GM12878 (cell line): ENCODE results near the gene ALOXE3. TPM values are rescaled to one million over a fixed set of nuclear protein-coding genes. Genes with fewer than 3 reads are reported as not detected.

ENCODE experiments used
- ATAC-seq: fragments of 200-7000 bp; cut with Tn5 transposase; 3 replicates; pipeline ENCODE4 v1.9.1; 2020; ENCODE audit warnings: mild to moderate bottlenecking, moderate library complexity
- BruUV-seq: library from RNA; stranded (reverse); fragments of 400-500 nt; replicated peaks from 2 replicates; lab custom pipeline; 2021; lab: Mats Ljungman, UMichigan
- CTCF ChIA-PET: fragments of 300-600 bp; sonication (Branson Sonifier 250); formaldehyde crosslinking; extraction: SDS; loops from one replicate; lab custom pipeline; 2021; ENCODE audit warnings: inconsistent platforms; lab: Yijun Ruan, JAX
- POLR2A ChIA-PET: fragments of 350-600 bp; formaldehyde crosslinking; extraction: SDS; loops from one replicate; lab custom pipeline; 2021; ENCODE audit warnings: inconsistent platforms; lab: Charles Lee
- RAD21 ChIA-PET: fragments of 300-600 bp; sonication (Branson Sonifier 250); formaldehyde crosslinking; loops from one replicate; lab custom pipeline; 2023; ENCODE audit warnings: antibody characterized with exemption; ENCODE audit not compliant: unreplicated experiment; lab: Charles Lee
- SMC1A ChIA-PET: fragments of 300-600 bp; sonication (Branson Sonifier 250); formaldehyde crosslinking; loops from one replicate; lab custom pipeline; 2023; ENCODE audit not compliant: unreplicated experiment, uncharacterized antibody; lab: Charles Lee
- DNase-seq: peaks from one replicate; pipeline ENCODE4 v3.0.0-alpha.2; 2011; ENCODE audit warnings: low read depth, low spot score
- FAIRE-seq: peaks from 3 replicates; lab custom pipeline; 2011; peaks lifted over from hg19 to GRCh38; lab: Jason Lieb, UNC
- H2AFZ ChIP-seq: 2 replicates; pipeline ENCODE4 v1.6.0; 2011; ENCODE audit warnings: low read depth, low read length, control low read depth; ENCODE audit not compliant: control insufficient read depth
- H3K27ac ChIP-seq: 2 replicates; pipeline ENCODE4 v1.5.1; 2011; ENCODE audit warnings: control low read depth; ENCODE audit not compliant: control insufficient read depth, insufficient read depth
- H3K27me3 ChIP-seq, 2 experiments: replicated peaks in 1 of 2; 2 replicates each; pipeline versions ENCODE4 v1.6.0 to v1.6.1; 2011; ENCODE audit warnings: low read length in 1 of 2; ENCODE audit not compliant: control insufficient read depth in 2 of 2, insufficient read depth in 2 of 2
- H3K36me3 ChIP-seq, 2 experiments: 2 replicates each; pipeline ENCODE4 v1.5.1; 2011; ENCODE audit warnings: low read length in 1 of 2; ENCODE audit not compliant: control insufficient read depth in 2 of 2, insufficient read depth in 2 of 2
- H3K4me1 ChIP-seq: 2 replicates; pipeline ENCODE4 v1.6.1; 2011; ENCODE audit warnings: mild to moderate bottlenecking, low read length, moderate library complexity, mixed read lengths; ENCODE audit not compliant: control insufficient read depth, insufficient read depth
- H3K4me2 ChIP-seq: 2 replicates; pipeline ENCODE4 v1.6.0; 2011; ENCODE audit warnings: control low read depth; ENCODE audit not compliant: control insufficient read depth, insufficient read depth
- H3K4me3 ChIP-seq: fragments of 200-600 bp; sonication (generic); 2 replicates; pipeline ENCODE4 v1.5.1; 2016
- H3K79me2 ChIP-seq: 2 replicates; pipeline ENCODE4 v1.6.0; 2011; ENCODE audit warnings: low read length; ENCODE audit not compliant: control insufficient read depth, insufficient read depth
- H3K9ac ChIP-seq: 2 replicates; pipeline ENCODE4 v1.8.0; 2011; ENCODE audit warnings: low read length, control low read depth, mixed read lengths; ENCODE audit not compliant: control insufficient read depth, insufficient read depth
- H3K9me3 ChIP-seq: replicated peaks from 3 replicates; pipeline ENCODE4 v1.5.1; 2011; ENCODE audit warnings: mild to moderate bottlenecking, low read length; ENCODE audit not compliant: control insufficient read depth, insufficient read depth
- H4K20me1 ChIP-seq: 2 replicates; pipeline ENCODE4 v1.6.0; 2011; ENCODE audit not compliant: control insufficient read depth, insufficient read depth
- ETV6 ChIP-seq, 2 experiments: fragments of 450-650 bp in 1 of 2; IDR thresholded peaks in 1 of 2; conservative IDR thresholded peaks in 1 of 2; 2 replicates each; pipeline ENCODE4 v1.6.1; 2014; ENCODE audit warnings: antibody characterized with exemption in 1 of 2, borderline replicate concordance in 1 of 2, low read depth in 1 of 2, mild to moderate bottlenecking in 1 of 2, moderate library complexity in 1 of 2
- IKZF2 ChIP-seq, 2 experiments: fragments of 450-650 bp; IDR thresholded peaks; 2 replicates each; pipeline ENCODE4 v1.6.1; 2017; ENCODE audit warnings: mild to moderate bottlenecking in 2 of 2, moderate library complexity in 2 of 2
- JUNB ChIP-seq: IDR thresholded peaks from 2 replicates; pipeline ENCODE4 v1.6.1; 2016; ENCODE audit warnings: antibody characterized with exemption, mild to moderate bottlenecking
- MYB ChIP-seq: fragments of 150-350 bp; IDR thresholded peaks from 2 replicates; pipeline ENCODE4 v1.6.1; 2014; ENCODE audit warnings: mild to moderate bottlenecking, low read depth, low read length, borderline replicate concordance
- PAX5 ChIP-seq: IDR thresholded peaks from 2 replicates; pipeline ENCODE4 v1.6.1; 2011; ENCODE audit warnings: low read depth, low read length, borderline replicate concordance
- PKNOX1 ChIP-seq: fragments of 450-650 bp; IDR thresholded peaks from 2 replicates; pipeline ENCODE4 v1.6.1; 2016; ENCODE audit warnings: mild to moderate bottlenecking
- PML ChIP-seq: IDR thresholded peaks from 2 replicates; pipeline ENCODE4 v1.6.1; 2012; ENCODE audit warnings: low read length, inconsistent platforms
- RBBP5 ChIP-seq: fragments of 200-600 bp; sonication (generic); conservative IDR thresholded peaks from 2 replicates; pipeline ENCODE4 v1.6.1; 2016
- RELA ChIP-seq: fragments of 450-650 bp; IDR thresholded peaks from 2 replicates; pipeline ENCODE4 v1.8.0; 2014; ENCODE audit warnings: borderline replicate concordance; ENCODE audit not compliant: partially characterized antibody
- SREBF2 ChIP-seq: IDR thresholded peaks from 2 replicates; pipeline ENCODE4 v1.6.1; 2012; ENCODE audit warnings: mild to moderate bottlenecking, low read length
- TARDBP ChIP-seq: IDR thresholded peaks from 2 replicates; pipeline ENCODE4 v1.6.1; 2016; ENCODE audit warnings: borderline replicate concordance
- TCF7 ChIP-seq: IDR thresholded peaks from 2 replicates; pipeline ENCODE4 v1.6.1; 2014; ENCODE audit warnings: antibody characterized with exemption, borderline replicate concordance
- ZNF687 ChIP-seq: fragments of 450-650 bp; IDR thresholded peaks from 2 replicates; pipeline ENCODE4 v1.6.1; 2017; ENCODE audit warnings: mild to moderate bottlenecking, moderate library complexity
- ZSCAN29 ChIP-seq: fragments of 450-650 bp; IDR thresholded peaks from 2 replicates; pipeline ENCODE4 v1.6.1; 2017; ENCODE audit warnings: mild to moderate bottlenecking, moderate library complexity
- WGBS: methylation state at CpG from one replicate; pipeline ENCODE4 v1.1.6; 2016; ENCODE audit warnings: low lambda C conversion rate; ENCODE audit not compliant: insufficient replicate concordance, insufficient coverage; ENCODE audit errors: missing lambda C conversion rate; 5-methylcytosine and 5-hydroxymethylcytosine counted together
- in situ Hi-C: fragments of 300-500 bp; cut with MboI; formaldehyde crosslinking; loops from 9 replicates; pipeline ENCODE4 v1.14.3; 2018; ENCODE audit warnings: mixed read lengths
- intact Hi-C: fragments of 100-400 bp; cut with micrococcal nuclease; formaldehyde crosslinking; loops from one replicate; pipeline ENCODE4 v1.14.2; 2022; ENCODE audit not compliant: unreplicated experiment
- polyA plus RNA-seq, 11 experiments: library from polyadenylated mRNA; depleted of rRNA in 4 of 11; unstranded in 6 of 11; stranded (reverse) in 5 of 11; fragments of >200 nt; fragmentation: Nextera tagmentation in 4 of 11; fragmentation: Illumina TruSeq in 1 of 11; extraction: Ambion mirVana in 4 of 11; extraction: Trizol in 1 of 11; gene quantifications; 1 replicate in 1 of 11; 2 replicates in 10 of 11; pipeline versions ENCODE4 v1.2.1 to v1.2.3, GENCODE V29; 2011 to 2016; ENCODE audit warnings: inconsistent platforms in 2 of 11, missing spikeins in 2 of 11, low read depth in 1 of 11
- total RNA-seq, 4 experiments: library from RNA; depleted of rRNA in 3 of 4; stranded (reverse); fragments of >200 nt in 3 of 4; fragmentation: Illumina TruSeq in 1 of 4; extraction: Trizol in 1 of 4; gene quantifications; 2 replicates each; pipeline versions ENCODE4 v1.2.1 to v1.2.3, GENCODE V29; 2013 to 2021

ALOXE3 gene
- total and polyA plus RNA-seq, 10 of the 15 experiments (the other 5 are each of a cell fraction or from before 2014, with no cell fraction given) = 0.04 TPM; not detected in 9

- Histone ChIP-seq H3K27me3 (no peaks in the 10 kb centered on the region; a peak in 2 of 4 replicates), H4K20me1 (no peaks in the 10 kb centered on the region), H3K36me3 (no peaks in the 10 kb centered on the region), H3K4me1 (peaks cover 4% of the 10 kb centered on the region), H3K4me3 (no peak overlapping the region), H3K27ac (no peak overlapping the region), H3K79me2 (no peaks in the 10 kb centered on the region), H3K9ac (no peak overlapping the region), H3K4me2 (no peak overlapping the region), H3K9me3 (no peaks in the 10 kb centered on the region), H2AFZ (no peak overlapping the region)
- ChIA-PET RAD21 (interaction anchor here (0.8 to 2.4 kb wide), 10 partner anchors 8 to 53 kb away, joined by 3 to 11 read pairs (median 4); partner anchors contain the start of gene ALOXE3), SMC1A (interaction anchor here (1.0 to 2.7 kb wide), 8 partner anchors 8 to 52 kb away, joined by 3 to 13 read pairs (median 5); no protein-coding TSS in a partner anchor), POLR2A (interaction anchor here (0.5 to 0.9 kb wide), 2 partner anchors 51 to 78 kb away, joined by 3 read pairs; no protein-coding TSS in a partner anchor), CTCF (interaction anchor here (0.6 to 14.3 kb wide), 21 partner anchors 8 to 405 kb away, joined by 3 to 189 read pairs (median 4); partner anchors contain the start of genes ALOX12B and ALOXE3)
- no TSS peak for BruUV-seq
- DNase-seq (no peak), ATAC-seq (no peak), FAIRE-seq (no peak)
- intact Hi-C loops (no loop called here), in situ Hi-C loops (loop anchor here (5.0 kb wide), 1 partner anchor 34 kb away; no protein-coding TSS in a partner anchor)
- TF ChIP-seq TARDBP (no peak), PML (no peak), RELA (no peak), RBBP5 (no peak), SREBF2 (no peak), PAX5 (no peak), PKNOX1 (no peak), IKZF2 (IDR thresholded peaks at IDR 0.05) (no peak), JUNB (no peak), ZNF687 (no peak), ZSCAN29 (no peak), TCF7 (no peak), MYB (no peak), ETV6 (conservative IDR thresholded peaks at IDR 0.05 in 1 of 2, IDR thresholded peaks at IDR 0.05 in 1 of 2; ENCODE audit: borderline replicate concordance in 1 of 2, low read depth in 1 of 2) (no peak)
- 43% methylated on average over 6 of the region's 6 CpGs for WGBS
Observed at GRCh38 chr17:8110907-8111306, 7.4 kb downstream of the ALOXE3 start.
